ENCODE data around the gene DGKK.
A peak's percentile ranks its signal among the peaks of the same experiment; 100 is the strongest.

The DGKK gene

DNA sequence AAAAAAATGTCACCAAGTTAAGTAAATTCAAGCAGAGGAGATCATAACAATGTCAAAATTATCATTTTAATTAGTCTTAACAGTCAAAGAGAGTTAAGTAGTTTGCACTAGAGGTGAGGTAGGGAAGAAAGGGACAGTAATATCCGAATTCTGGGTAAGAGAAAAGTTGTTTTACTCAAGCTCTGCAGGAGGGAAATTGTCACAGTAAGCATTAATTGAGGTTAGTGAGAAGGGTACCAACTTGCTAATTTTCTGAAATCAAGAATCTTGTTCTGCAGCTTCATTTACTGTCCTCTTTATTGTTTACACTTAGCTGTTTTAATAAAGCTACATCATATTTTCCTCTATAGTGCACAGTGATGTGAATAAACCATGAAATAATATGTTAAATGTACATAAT lies 11.0 kb downstream of the DGKK start:
- H3K27ac ChIP-seq (replicated peaks): no peak overlapping the region
- TF ChIP-seq, protein P1, sequence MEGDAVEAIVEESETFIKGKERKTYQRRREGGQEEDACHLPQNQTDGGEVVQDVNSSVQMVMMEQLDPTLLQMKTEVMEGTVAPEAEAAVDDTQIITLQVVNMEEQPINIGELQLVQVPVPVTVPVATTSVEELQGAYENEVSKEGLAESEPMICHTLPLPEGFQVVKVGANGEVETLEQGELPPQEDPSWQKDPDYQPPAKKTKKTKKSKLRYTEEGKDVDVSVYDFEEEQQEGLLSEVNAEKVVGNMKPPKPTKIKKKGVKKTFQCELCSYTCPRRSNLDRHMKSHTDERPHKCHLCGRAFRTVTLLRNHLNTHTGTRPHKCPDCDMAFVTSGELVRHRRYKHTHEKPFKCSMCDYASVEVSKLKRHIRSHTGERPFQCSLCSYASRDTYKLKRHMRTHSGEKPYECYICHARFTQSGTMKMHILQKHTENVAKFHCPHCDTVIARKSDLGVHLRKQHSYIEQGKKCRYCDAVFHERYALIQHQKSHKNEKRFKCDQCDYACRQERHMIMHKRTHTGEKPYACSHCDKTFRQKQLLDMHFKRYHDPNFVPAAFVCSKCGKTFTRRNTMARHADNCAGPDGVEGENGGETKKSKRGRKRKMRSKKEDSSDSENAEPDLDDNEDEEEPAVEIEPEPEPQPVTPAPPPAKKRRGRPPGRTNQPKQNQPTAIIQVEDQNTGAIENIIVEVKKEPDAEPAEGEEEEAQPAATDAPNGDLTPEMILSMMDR (IDR thresholded peaks at IDR 0.05; ENCODE audit: insufficient read depth, low read length): no peak
- TF ChIP-seq GABPA (IDR thresholded peaks at IDR 0.05; ENCODE audit: low read depth) (no peak), POLR2AphosphoS5 (IDR thresholded peaks at IDR 0.05; ENCODE audit: low read depth) (no peak), SPI1 (IDR thresholded peaks at IDR 0.05; ENCODE audit: borderline replicate concordance, low read depth) (no peak)
- TF ChIP-seq, protein P2, sequence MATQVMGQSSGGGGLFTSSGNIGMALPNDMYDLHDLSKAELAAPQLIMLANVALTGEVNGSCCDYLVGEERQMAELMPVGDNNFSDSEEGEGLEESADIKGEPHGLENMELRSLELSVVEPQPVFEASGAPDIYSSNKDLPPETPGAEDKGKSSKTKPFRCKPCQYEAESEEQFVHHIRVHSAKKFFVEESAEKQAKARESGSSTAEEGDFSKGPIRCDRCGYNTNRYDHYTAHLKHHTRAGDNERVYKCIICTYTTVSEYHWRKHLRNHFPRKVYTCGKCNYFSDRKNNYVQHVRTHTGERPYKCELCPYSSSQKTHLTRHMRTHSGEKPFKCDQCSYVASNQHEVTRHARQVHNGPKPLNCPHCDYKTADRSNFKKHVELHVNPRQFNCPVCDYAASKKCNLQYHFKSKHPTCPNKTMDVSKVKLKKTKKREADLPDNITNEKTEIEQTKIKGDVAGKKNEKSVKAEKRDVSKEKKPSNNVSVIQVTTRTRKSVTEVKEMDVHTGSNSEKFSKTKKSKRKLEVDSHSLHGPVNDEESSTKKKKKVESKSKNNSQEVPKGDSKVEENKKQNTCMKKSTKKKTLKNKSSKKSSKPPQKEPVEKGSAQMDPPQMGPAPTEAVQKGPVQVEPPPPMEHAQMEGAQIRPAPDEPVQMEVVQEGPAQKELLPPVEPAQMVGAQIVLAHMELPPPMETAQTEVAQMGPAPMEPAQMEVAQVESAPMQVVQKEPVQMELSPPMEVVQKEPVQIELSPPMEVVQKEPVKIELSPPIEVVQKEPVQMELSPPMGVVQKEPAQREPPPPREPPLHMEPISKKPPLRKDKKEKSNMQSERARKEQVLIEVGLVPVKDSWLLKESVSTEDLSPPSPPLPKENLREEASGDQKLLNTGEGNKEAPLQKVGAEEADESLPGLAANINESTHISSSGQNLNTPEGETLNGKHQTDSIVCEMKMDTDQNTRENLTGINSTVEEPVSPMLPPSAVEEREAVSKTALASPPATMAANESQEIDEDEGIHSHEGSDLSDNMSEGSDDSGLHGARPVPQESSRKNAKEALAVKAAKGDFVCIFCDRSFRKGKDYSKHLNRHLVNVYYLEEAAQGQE (IDR thresholded peaks at IDR 0.05; ENCODE audit: insufficient replicate concordance, low read depth): no peak
- no peak overlapping the region for H3K4me3 ChIP-seq (replicated peaks; ENCODE audit: insufficient read depth, low read length)
- DNase-seq (ENCODE audit: low read depth in 1 of 2, low spot score in 1 of 2): no peak
- no peaks in the 10 kb centered on the region for H3K27me3 ChIP-seq (ENCODE audit: insufficient read depth, poor library complexity, severe bottlenecking)

DNA sequence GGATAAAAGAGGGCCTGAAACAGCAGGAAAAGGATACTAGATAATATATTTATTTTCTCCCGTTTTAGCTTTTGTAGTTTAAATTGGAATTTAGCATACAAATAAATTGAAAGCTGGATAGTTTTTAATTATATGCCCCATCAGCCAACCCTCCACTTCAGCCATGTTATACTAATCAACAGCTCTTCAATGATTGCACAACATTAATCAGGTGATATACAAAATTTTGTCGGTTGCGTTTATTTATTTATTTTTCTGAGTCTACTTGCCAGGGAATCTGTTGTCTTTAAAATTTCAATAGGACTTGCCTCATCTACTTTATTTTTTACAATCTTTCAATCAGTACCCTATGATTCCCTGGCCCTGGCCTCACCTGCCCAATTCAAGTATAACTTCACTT lies 12.1 kb downstream of the DGKK start:
- Histone ChIP-seq H3K27ac (replicated peaks) (no peak overlapping the region), H3K27me3 (ENCODE audit: insufficient read depth, poor library complexity, severe bottlenecking) (no peaks in the 10 kb centered on the region), H3K4me3 (replicated peaks; ENCODE audit: insufficient read depth, low read length) (no peak overlapping the region)
- TF ChIP-seq GABPA (IDR thresholded peaks at IDR 0.05; ENCODE audit: low read depth) (no peak), SPI1 (IDR thresholded peaks at IDR 0.05; ENCODE audit: borderline replicate concordance, low read depth) (no peak), POLR2AphosphoS5 (IDR thresholded peaks at IDR 0.05; ENCODE audit: low read depth) (no peak)
- TF ChIP-seq, protein P1 (IDR thresholded peaks at IDR 0.05; ENCODE audit: insufficient read depth, low read length): no peak
- TF ChIP-seq, protein P2 (IDR thresholded peaks at IDR 0.05; ENCODE audit: insufficient replicate concordance, low read depth): no peak
- no peak for DNase-seq (ENCODE audit: low read depth in 1 of 2, low spot score in 1 of 2)

DNA sequence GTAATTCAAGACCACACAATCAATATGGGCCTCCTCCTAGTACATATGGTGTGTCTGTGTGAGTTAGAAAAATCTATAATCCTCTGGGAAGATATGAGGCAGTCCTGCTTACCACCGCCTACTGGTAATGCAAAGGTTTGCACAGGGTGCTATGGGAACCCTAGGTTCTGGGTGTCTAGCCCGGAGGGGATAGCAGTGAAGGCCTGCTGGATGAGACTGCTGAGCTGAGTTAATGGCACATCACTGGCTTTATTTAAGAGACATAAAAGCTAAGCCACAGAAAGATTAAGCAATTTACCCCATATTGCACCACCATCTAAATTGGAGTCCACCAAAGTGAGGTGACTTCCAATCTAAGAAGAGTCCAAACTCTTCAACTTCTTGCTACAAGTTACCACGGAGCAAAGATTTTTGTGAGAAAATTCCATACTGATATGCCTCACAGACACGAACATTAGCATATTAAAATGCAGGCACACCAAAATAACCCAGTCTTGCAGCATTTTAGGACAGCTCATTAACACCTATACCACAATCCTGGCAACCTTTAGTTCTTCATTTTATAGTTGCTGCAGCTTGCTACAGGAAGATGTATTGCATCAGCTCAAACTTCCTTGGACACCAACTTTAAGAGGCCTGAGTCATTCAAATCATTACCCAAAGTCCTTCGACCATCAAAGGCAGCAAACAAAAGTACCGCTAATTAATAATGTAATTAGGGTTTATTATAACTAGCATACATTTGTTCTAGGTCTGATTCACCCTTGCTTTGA lies 13.7 kb downstream of the DGKK start:
- peak; percentile 67 to 75 for DNase-seq (ENCODE audit: low read depth in 1 of 2, low spot score in 1 of 2)

More for the DNA sequence above, 13.7 kb downstream of the DGKK start:
- Histone ChIP-seq H3K27ac (replicated peaks) (peak overlapping the region; percentile 49), H3K4me3 (replicated peaks; ENCODE audit: insufficient read depth, low read length) (no peak overlapping the region), H3K27me3 (ENCODE audit: insufficient read depth, poor library complexity, severe bottlenecking) (no peaks in the 10 kb centered on the region)
- TF ChIP-seq GABPA (IDR thresholded peaks at IDR 0.05; ENCODE audit: low read depth) (no peak), SPI1 (IDR thresholded peaks at IDR 0.05; ENCODE audit: borderline replicate concordance, low read depth) (no peak)
- TF ChIP-seq, protein P1 (IDR thresholded peaks at IDR 0.05; ENCODE audit: insufficient read depth, low read length): no peak
- TF ChIP-seq, protein P2 (IDR thresholded peaks at IDR 0.05; ENCODE audit: insufficient replicate concordance, low read depth): no peak

Measured in HL-60 (cell line).